ENCODE data around the gene ALK.

- TF ChIP-seq, protein P1, sequence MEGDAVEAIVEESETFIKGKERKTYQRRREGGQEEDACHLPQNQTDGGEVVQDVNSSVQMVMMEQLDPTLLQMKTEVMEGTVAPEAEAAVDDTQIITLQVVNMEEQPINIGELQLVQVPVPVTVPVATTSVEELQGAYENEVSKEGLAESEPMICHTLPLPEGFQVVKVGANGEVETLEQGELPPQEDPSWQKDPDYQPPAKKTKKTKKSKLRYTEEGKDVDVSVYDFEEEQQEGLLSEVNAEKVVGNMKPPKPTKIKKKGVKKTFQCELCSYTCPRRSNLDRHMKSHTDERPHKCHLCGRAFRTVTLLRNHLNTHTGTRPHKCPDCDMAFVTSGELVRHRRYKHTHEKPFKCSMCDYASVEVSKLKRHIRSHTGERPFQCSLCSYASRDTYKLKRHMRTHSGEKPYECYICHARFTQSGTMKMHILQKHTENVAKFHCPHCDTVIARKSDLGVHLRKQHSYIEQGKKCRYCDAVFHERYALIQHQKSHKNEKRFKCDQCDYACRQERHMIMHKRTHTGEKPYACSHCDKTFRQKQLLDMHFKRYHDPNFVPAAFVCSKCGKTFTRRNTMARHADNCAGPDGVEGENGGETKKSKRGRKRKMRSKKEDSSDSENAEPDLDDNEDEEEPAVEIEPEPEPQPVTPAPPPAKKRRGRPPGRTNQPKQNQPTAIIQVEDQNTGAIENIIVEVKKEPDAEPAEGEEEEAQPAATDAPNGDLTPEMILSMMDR (IDR thresholded peaks at IDR 0.05), result no peak
- no peak for TF ChIP-seq POLR2A (IDR thresholded peaks at IDR 0.05)
Observed at GRCh38 chr2:29496198-29496597, 425.2 kb downstream of the ALK start.

Measured in thyroid gland (tissue), 4 donors.